ENCODE data around the gene IKZF3.

The IKZF3 gene

DNA sequence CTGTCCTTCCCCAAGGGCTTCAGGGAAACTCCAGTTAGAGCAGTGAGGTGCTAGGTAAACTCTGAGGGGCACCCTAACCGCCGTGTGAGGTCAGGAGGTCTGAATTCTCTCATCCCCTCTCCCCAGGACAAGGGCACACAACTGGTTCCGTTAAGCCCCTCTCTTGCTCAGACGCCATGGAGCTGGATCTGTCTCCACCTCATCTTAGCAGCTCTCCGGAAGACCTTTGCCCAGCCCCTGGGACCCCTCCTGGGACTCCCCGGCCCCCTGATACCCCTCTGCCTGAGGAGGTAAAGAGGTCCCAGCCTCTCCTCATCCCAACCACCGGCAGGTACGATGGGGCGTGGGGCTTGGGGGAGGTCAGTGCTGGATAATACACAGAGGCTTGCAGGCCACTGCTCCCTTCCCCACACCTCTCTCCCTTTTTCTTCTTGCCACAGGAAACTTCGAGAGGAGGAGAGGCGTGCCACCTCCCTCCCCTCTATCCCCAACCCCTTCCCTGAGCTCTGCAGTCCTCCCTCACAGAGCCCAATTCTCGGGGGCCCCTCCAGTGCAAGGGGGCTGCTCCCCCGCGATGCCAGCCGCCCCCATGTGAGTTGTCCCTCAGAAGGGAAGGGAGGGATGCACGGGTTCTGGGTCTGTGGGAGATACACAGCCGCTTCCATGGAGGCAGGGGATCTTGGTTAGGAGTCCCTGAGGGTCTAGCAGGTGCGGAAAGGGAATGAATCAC, 121.8 kb downstream of the IKZF3 start:
- H3K4me1 ChIP-seq (ENCODE audit: control insufficient read depth in 2 of 2, insufficient read depth in 1 of 2, low read depth in 1 of 2, low read length in 2 of 2): peaks cover 14 to 20% of the 10 kb centered on the region in 2 donors
- no peak overlapping the region for H2BK15ac ChIP-seq (ENCODE audit: low read length)
- H3K27ac ChIP-seq (replicated peaks; ENCODE audit: low read length): no peak overlapping the region
- peaks cover 3% of the 10 kb centered on the region for H3K79me1 ChIP-seq (ENCODE audit: low read depth, low read length)
- no peak overlapping the region for H2BK120ac ChIP-seq (ENCODE audit: low read depth, low read length)
- no peak overlapping the region for H3K18ac ChIP-seq (ENCODE audit: low read length)
- no peak overlapping the region for H2AFZ ChIP-seq (ENCODE audit: low read length)
- no peak overlapping the region for H4K8ac ChIP-seq (ENCODE audit: low read depth, low read length)
- H3K4me2 ChIP-seq (ENCODE audit: insufficient read depth, low read length, poor library complexity, severe bottlenecking): no peak overlapping the region
- no peaks in the 10 kb centered on the region for H3K36me3 ChIP-seq (replicated peaks in 1 of 2; ENCODE audit: control insufficient read depth in 2 of 2, insufficient read depth in 2 of 2, low read length in 2 of 2)
- H3K23ac ChIP-seq (ENCODE audit: low read depth, low read length, poor library complexity): no peak overlapping the region
- no peak overlapping the region for H3K4me3 ChIP-seq (ENCODE audit: low read length in 2 of 2)
- H3K9me3 ChIP-seq (replicated peaks in 1 of 2; ENCODE audit: control insufficient read depth in 2 of 2, insufficient read depth in 1 of 2, low read depth in 1 of 2, low read length in 2 of 2): no peaks in the 10 kb centered on the region
- no peak overlapping the region for H4K91ac ChIP-seq (ENCODE audit: low read depth, low read length, poor library complexity)
- WGBS, 2 donors (ENCODE audit: extremely low coverage in 2 of 2, insufficient read length in 2 of 2, insufficient replicate concordance in 1 of 2): no CpG with 5 or more reads among the region's 18 CpGs
- H2BK12ac ChIP-seq (ENCODE audit: low read length): no peak overlapping the region
- H2AK5ac ChIP-seq (ENCODE audit: low read depth, low read length): peak overlapping the region; percentile 58
- H2BK5ac ChIP-seq (ENCODE audit: low read length): no peak overlapping the region
- H3K27me3 ChIP-seq (ENCODE audit: control insufficient read depth in 3 of 3, insufficient read depth in 3 of 3, low read depth in 1 of 3, low read length in 3 of 3): peaks cover 0 to 92% (median 24%) of the 10 kb centered on the region in 3 experiments
- no peak overlapping the region for H3K4ac ChIP-seq (ENCODE audit: low read length)
- DNase-seq (ENCODE audit: low spot score): no peak
- H3K14ac ChIP-seq (ENCODE audit: low read length): no peak overlapping the region
- H3K9ac ChIP-seq (ENCODE audit: low read depth, low read length, poor library complexity): peak overlapping the region; percentile 32

DNA sequence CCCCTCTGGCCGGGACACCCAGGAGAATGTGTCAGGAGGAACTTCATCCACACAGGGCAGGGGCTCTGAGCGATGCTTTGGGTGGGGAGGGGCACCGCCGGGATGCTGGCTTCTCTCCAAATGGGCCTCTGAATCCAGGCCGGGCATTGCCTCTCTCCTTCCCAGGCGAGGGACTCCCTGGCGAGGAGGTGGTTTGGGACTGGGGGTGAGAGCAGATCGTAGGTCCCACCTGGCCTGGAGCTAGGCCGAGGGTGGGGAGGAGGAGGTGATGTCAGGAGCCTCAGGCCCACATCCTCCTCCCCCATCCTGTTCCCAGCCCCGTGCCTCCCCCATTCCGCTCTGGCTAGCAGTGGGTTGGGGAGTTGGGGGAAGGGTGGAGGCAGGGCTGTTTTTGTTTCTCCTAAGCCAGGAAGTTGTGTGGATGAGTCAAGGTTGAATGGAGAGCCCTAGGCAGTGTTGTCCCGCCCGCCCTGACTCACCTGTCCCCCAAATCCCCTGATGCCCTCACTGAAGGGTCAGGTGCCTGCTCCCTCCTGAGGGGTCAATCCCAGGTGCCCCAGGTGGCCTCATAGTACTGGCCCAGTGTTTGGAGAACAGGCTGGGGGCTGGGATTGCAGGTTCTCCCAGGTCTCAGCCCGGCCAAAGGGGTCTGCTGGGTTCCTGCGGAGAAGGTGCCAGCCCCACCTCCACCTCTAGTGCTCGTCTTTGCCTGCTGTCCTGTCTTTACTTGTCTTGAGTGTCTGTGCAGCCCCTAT, 123.6 kb downstream of the IKZF3 start:
- peak overlapping the region; percentile 90 for H2BK15ac ChIP-seq (ENCODE audit: low read length)

DNA sequence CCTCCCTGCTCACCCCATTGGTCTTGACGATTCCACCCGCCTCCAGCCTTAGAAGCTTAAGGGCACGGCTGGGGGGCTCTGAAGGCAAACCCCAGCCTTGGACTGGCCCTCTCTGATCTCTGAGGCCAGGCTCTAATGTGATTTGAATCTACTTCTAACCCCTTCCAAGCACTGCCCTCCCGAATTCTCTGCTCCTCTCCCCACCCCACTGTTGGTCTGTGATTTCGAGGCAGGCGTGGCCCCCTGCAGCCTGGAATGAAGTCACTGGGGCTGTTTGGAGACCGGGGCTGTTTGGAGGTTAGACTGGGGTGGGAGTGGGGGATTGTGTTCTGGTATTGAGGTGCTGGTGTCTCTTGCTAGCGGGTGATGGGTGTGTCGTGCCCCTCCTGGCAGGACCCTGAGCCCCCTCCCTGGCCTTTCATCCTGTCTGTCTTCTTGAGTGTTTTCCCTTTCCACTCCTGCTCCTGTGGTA, 124.2 kb downstream of the IKZF3 start:
- Histone ChIP-seq H3K36me3 (replicated peaks in 1 of 2; ENCODE audit: control insufficient read depth in 2 of 2, insufficient read depth in 2 of 2, low read length in 2 of 2) (no peaks in the 10 kb centered on the region), H2BK15ac (ENCODE audit: low read length) (peak overlapping the region; percentile 69), H3K4me2 (ENCODE audit: insufficient read depth, low read length, poor library complexity, severe bottlenecking) (peak overlapping the region; percentile 30), H3K9ac (ENCODE audit: low read depth, low read length, poor library complexity) (no peak overlapping the region), H3K14ac (ENCODE audit: low read length) (peak overlapping the region; percentile 75), H3K27ac (replicated peaks; ENCODE audit: low read length) (no peak overlapping the region), H2BK5ac (ENCODE audit: low read length) (peak overlapping the region; percentile 19), H3K23ac (ENCODE audit: low read depth, low read length, poor library complexity) (no peak overlapping the region), H3K27me3 (ENCODE audit: control insufficient read depth in 3 of 3, insufficient read depth in 3 of 3, low read depth in 1 of 3, low read length in 3 of 3) (peaks cover 0 to 95% (median 26%) of the 10 kb centered on the region in 3 experiments), H3K4me3 (ENCODE audit: low read length in 2 of 2) (no peak overlapping the region), H2BK12ac (ENCODE audit: low read length) (peak overlapping the region; percentile 86), H2AFZ (ENCODE audit: low read length) (peak overlapping the region; percentile 77), H3K9me3 (replicated peaks in 1 of 2; ENCODE audit: control insufficient read depth in 2 of 2, insufficient read depth in 1 of 2, low read depth in 1 of 2, low read length in 2 of 2) (no peaks in the 10 kb centered on the region), H3K4me1 (ENCODE audit: control insufficient read depth in 2 of 2, insufficient read depth in 1 of 2, low read depth in 1 of 2, low read length in 2 of 2) (peaks cover 14 to 20% of the 10 kb centered on the region in 2 donors), H4K8ac (ENCODE audit: low read depth, low read length) (no peak overlapping the region), H2BK120ac (ENCODE audit: low read depth, low read length) (peak overlapping the region; percentile 48), H4K91ac (ENCODE audit: low read depth, low read length, poor library complexity) (no peak overlapping the region), H3K79me1 (ENCODE audit: low read depth, low read length) (no peaks in the 10 kb centered on the region), H3K4ac (ENCODE audit: low read length) (no peak overlapping the region), H3K18ac (ENCODE audit: low read length) (peak overlapping the region; percentile 75), H2AK5ac (ENCODE audit: low read depth, low read length) (peak overlapping the region; percentile 95)
- no peak for DNase-seq (ENCODE audit: low spot score)
- WGBS, 2 donors (ENCODE audit: extremely low coverage in 2 of 2, insufficient read length in 2 of 2, insufficient replicate concordance in 1 of 2): no CpG with 5 or more reads among the region's 9 CpGs

More for the DNA sequence above, 123.6 kb downstream of the IKZF3 start:
- WGBS, 2 donors (ENCODE audit: extremely low coverage in 2 of 2, insufficient read length in 2 of 2, insufficient replicate concordance in 1 of 2): no CpG with 5 or more reads among the region's 16 CpGs
- Histone ChIP-seq H2AFZ (ENCODE audit: low read length) (peak overlapping the region; percentile 77), H3K4me1 (ENCODE audit: control insufficient read depth in 2 of 2, insufficient read depth in 1 of 2, low read depth in 1 of 2, low read length in 2 of 2) (peaks cover 14 to 20% of the 10 kb centered on the region in 2 donors), H3K79me1 (ENCODE audit: low read depth, low read length) (no peaks in the 10 kb centered on the region), H4K91ac (ENCODE audit: low read depth, low read length, poor library complexity) (no peak overlapping the region), H3K14ac (ENCODE audit: low read length) (peak overlapping the region; percentile 75), H3K27ac (replicated peaks; ENCODE audit: low read length) (no peak overlapping the region), H3K4me3 (ENCODE audit: low read length in 2 of 2) (no peak overlapping the region), H2BK12ac (ENCODE audit: low read length) (peak overlapping the region; percentile 86), H3K23ac (ENCODE audit: low read depth, low read length, poor library complexity) (no peak overlapping the region), H3K9me3 (replicated peaks in 1 of 2; ENCODE audit: control insufficient read depth in 2 of 2, insufficient read depth in 1 of 2, low read depth in 1 of 2, low read length in 2 of 2) (no peaks in the 10 kb centered on the region), H4K8ac (ENCODE audit: low read depth, low read length) (no peak overlapping the region), H3K9ac (ENCODE audit: low read depth, low read length, poor library complexity) (peak overlapping the region; percentile 67), H3K36me3 (replicated peaks in 1 of 2; ENCODE audit: control insufficient read depth in 2 of 2, insufficient read depth in 2 of 2, low read length in 2 of 2) (no peaks in the 10 kb centered on the region), H2BK120ac (ENCODE audit: low read depth, low read length) (peak overlapping the region; percentile 54), H3K4ac (ENCODE audit: low read length) (no peak overlapping the region), H3K18ac (ENCODE audit: low read length) (peak overlapping the region; percentile 75), H2BK5ac (ENCODE audit: low read length) (peak overlapping the region; percentile 71), H3K4me2 (ENCODE audit: insufficient read depth, low read length, poor library complexity, severe bottlenecking) (no peak overlapping the region), H3K27me3 (ENCODE audit: control insufficient read depth in 3 of 3, insufficient read depth in 3 of 3, low read depth in 1 of 3, low read length in 3 of 3) (peaks cover 0 to 99% (median 26%) of the 10 kb centered on the region in 3 experiments), H2AK5ac (ENCODE audit: low read depth, low read length) (peak overlapping the region; percentile 95)
- no peak for DNase-seq (ENCODE audit: low spot score)
